Esophagus squamous epithelium (tissue), 4 donors: ENCODE data around the gene OR2L3.

Source experiments
- CTCF ChIP-seq, 6 experiments: fragments of 450-650 bp in 4 of 6; fragments of 200-600 bp in 2 of 6; sonication (generic) in 2 of 6; IDR thresholded peaks; one replicate each; pipeline ENCODE4 v1.5.1; 2016 to 2019; ENCODE audit warnings: antibody characterized with exemption in 6 of 6, mild to moderate bottlenecking in 4 of 6, moderate library complexity in 4 of 6
- POLR2A ChIP-seq, 4 donors: fragments of 450-650 bp; IDR thresholded peaks; one replicate each; pipeline ENCODE4 v1.6.1; 2017; ENCODE audit warnings: antibody characterized with exemption in 4 of 4, mild to moderate bottlenecking in 4 of 4, moderate library complexity in 3 of 4

GRCh38 chr1:248046536-248046935 lies at the start of gene OR2L3:
- TF ChIP-seq CTCF (IDR thresholded peaks at IDR 0.05) (no peak), POLR2A (IDR thresholded peaks at IDR 0.05) (no peak)
